ENCODE data around the gene PAX8.

DNA sequence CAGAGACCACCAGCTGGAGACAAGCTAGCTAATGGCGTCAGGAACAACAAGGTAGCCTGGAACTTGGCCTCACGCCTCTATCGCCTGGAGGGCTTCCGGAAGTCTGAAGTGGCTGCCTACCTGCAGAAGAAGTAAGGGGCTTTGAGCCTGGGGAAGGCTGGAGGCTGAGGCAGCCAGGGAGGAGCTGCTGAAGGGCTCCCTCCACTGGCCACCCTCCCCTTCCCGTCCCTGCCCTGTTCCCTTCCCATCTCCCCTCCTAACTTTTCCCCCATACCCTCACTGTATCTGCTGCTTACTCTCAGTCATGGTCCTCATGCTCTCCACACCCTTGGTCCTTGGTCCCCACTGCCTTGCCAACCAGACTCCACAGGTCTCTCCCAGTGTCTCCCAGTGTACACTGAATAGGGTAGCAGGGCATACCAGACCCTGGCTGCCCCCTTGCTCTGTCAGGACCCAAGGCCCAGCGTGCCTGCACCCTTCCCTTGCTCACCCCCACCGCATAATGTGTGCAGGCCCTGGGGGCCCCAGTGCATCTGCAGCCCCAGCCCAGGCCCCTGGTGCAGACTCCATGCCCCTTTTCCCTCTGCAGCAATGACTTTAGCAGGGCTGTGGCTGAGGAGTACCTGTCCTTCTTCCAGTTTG is 86.1 kb downstream of the PAX8 start:
- TF ChIP-seq HNF4G (IDR thresholded peaks at IDR 0.05; ENCODE audit: borderline replicate concordance, low read depth, low read length) (no peak), HNF4G (CRISPR knock-in tag; IDR thresholded peaks at IDR 0.05; ENCODE audit: borderline replicate concordance, low read depth) (no peak), NCOA2 (CRISPR knock-in tag; IDR thresholded peaks at IDR 0.05) (no peak), GABPA (IDR thresholded peaks at IDR 0.05; ENCODE audit: low read depth, low read length) (no peak), GABPA (CRISPR knock-in tag; IDR thresholded peaks at IDR 0.05; ENCODE audit: low read depth) (no peak), TAF1 (CRISPR knock-in tag; IDR thresholded peaks at IDR 0.05) (no peak), ELF4 (CRISPR knock-in tag; IDR thresholded peaks at IDR 0.05; ENCODE audit: borderline replicate concordance) (no peak)
- TF ChIP-seq, protein P1, sequence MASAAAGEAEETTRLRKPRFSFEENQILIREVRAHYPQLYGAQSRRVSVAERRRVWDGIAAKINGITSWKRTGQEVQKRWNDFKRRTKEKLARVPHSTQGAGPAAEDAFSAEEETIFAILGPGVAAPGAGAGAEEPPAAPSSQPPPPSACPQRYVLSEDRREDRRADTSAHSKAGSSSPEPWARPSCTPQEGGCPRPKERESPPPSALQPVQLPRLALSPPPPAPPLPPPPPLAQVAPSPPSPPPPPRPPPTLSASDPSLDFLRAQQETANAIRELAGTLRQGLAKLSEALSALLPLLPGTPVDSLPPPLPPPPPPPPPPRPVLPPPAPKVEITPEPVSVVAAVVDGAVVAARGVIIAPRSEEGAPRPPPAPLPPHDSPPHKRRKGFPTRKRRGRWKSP (CRISPR knock-in tag; IDR thresholded peaks at IDR 0.05) = no peak
- TF ChIP-seq, protein P2, sequence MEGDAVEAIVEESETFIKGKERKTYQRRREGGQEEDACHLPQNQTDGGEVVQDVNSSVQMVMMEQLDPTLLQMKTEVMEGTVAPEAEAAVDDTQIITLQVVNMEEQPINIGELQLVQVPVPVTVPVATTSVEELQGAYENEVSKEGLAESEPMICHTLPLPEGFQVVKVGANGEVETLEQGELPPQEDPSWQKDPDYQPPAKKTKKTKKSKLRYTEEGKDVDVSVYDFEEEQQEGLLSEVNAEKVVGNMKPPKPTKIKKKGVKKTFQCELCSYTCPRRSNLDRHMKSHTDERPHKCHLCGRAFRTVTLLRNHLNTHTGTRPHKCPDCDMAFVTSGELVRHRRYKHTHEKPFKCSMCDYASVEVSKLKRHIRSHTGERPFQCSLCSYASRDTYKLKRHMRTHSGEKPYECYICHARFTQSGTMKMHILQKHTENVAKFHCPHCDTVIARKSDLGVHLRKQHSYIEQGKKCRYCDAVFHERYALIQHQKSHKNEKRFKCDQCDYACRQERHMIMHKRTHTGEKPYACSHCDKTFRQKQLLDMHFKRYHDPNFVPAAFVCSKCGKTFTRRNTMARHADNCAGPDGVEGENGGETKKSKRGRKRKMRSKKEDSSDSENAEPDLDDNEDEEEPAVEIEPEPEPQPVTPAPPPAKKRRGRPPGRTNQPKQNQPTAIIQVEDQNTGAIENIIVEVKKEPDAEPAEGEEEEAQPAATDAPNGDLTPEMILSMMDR (CRISPR knock-in tag; IDR thresholded peaks at IDR 0.05) = peak; percentile 73
- TF ChIP-seq, protein P3, sequence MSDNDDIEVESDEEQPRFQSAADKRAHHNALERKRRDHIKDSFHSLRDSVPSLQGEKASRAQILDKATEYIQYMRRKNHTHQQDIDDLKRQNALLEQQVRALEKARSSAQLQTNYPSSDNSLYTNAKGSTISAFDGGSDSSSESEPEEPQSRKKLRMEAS (IDR thresholded peaks at IDR 0.05) = no peak
